Measurements from ENCODE around the gene MYF5.

DNA sequence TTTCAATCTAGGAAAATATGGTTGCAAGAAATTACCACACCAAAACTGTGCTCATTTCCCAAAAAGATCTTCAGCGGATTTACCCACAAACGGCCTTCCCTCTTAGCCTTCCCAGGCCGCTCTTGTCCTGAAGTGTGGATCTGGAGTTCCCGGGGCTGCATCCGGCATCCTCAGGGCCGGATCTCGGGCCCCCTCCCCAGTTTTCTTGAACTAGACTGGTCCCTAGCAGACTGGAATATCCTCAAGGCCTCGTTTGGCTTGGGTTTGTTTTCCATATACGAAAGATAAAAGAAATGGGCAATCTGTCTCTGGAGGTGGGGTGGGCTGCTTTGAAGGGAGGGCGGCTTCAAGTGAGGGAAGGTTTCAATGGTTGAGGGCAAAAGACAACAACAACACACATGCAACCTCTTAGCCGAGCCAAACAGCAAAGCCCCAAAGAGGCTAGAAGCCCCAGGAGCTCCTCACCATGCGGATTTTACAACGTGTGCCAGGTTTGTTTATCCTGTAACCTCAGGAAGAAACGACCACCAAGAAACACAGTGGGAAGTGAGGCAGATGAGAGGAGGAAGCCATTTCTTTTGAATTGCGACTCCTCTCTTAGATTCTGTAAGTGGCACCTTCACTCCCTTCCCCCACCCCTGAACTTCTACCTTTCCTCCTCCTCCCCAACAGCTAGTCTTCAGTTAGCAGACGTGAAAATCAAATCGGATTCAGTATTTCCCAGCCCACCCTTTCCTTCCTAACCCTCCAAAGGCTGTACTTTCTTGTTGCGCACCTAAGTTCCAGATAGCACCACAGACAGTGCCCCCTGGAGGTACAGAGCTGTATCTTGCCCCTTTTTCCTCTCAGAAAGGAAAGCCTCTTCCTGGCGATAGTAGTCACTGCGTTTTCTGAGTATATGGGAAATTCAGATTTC is 6.6 kb upstream of the MYF5 start:
- TF ChIP-seq CTCF (IDR thresholded peaks at IDR 0.05; ENCODE audit: borderline replicate concordance, extremely low read depth, low read length, poor library complexity, severe bottlenecking) (peak; percentile 41), EZH2 (IDR thresholded peaks at IDR 0.05; ENCODE audit: borderline replicate concordance, low read depth, low read length, severe bottlenecking) (no peak)

Data from DND-41 (cell line).